ENCODE data around the gene CXCR3. TPM values are rescaled to one million over a fixed set of nuclear protein-coding genes. Genes with fewer than 3 reads are reported as not detected.
"Not testable (repeated sequence)": the region's sequence is repeated elsewhere in the genome, so short reads cannot be mapped to it uniquely, and the experiment has no call there.

Gene CXCR3
- total RNA-seq, 2 experiments from 2014 or later: 19.5 to 22.0 TPM

DNA sequence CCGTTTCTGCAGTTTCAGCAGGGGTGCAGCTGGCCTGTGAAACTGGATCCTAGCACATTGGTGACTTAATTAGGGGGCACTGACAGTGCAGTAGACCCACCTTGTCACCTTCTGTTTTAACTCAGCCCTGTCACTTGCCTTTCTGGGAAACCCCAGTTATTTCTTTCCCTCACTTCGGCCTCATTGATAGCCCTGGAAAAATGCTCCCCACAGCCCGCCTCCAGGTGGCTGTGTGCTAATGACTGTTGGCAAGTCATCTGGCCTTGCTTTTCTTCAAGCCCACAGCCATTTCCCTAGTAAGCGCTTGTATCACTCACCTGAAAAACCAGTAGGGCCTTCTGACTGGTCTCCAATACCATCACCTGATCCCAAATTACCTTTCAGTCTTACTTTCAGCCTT is 3.3 kb downstream of the CXCR3 start:
- no peaks in the 10 kb centered on the region for H3K9me3 ChIP-seq (ENCODE audit: control insufficient read depth in 1 of 2, insufficient read depth in 1 of 2, low read length in 2 of 2)
- intact Hi-C loops (cut with DNase I, micrococcal nuclease): no loop called here
- Mint-ChIP-seq H3K36me3 (ENCODE audit: low read depth) (peaks cover 56% of the 10 kb centered on the region), H3K27ac (peak overlapping the region; percentile 93), H3K4me1 (ENCODE audit: low read depth) (peaks cover 42% of the 10 kb centered on the region), H3K9me3 (no peaks in the 10 kb centered on the region), H3K4me3 (peak overlapping the region; percentile 51), H3K27me3 (no peaks in the 10 kb centered on the region)
- DNase-seq (peak in 2 of 14 experiments; percentile 6 to 20), ATAC-seq (ENCODE audit: poor library complexity) (no peak)
- H3K27me3 ChIP-seq (ENCODE audit: control insufficient read depth in 1 of 2, insufficient read depth in 2 of 2, low read length in 2 of 2): no peaks in the 10 kb centered on the region
- H3K27ac ChIP-seq (ENCODE audit: low read depth in 1 of 2, low read length in 2 of 2): no peak overlapping the region
- H3K4me3 ChIP-seq (ENCODE audit: low read length): no peak overlapping the region
- CTCF ChIA-PET: no interaction called here
- H3K4me1 ChIP-seq (ENCODE audit: insufficient read depth, low read length): peaks cover 51% of the 10 kb centered on the region
- H3K36me3 ChIP-seq (ENCODE audit: insufficient read depth, low read length): peaks cover 38% of the 10 kb centered on the region
- TF ChIP-seq, protein P1, sequence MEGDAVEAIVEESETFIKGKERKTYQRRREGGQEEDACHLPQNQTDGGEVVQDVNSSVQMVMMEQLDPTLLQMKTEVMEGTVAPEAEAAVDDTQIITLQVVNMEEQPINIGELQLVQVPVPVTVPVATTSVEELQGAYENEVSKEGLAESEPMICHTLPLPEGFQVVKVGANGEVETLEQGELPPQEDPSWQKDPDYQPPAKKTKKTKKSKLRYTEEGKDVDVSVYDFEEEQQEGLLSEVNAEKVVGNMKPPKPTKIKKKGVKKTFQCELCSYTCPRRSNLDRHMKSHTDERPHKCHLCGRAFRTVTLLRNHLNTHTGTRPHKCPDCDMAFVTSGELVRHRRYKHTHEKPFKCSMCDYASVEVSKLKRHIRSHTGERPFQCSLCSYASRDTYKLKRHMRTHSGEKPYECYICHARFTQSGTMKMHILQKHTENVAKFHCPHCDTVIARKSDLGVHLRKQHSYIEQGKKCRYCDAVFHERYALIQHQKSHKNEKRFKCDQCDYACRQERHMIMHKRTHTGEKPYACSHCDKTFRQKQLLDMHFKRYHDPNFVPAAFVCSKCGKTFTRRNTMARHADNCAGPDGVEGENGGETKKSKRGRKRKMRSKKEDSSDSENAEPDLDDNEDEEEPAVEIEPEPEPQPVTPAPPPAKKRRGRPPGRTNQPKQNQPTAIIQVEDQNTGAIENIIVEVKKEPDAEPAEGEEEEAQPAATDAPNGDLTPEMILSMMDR (IDR thresholded peaks at IDR 0.05): no peak
- POLR2A ChIA-PET: no interaction called here

- Mint-ChIP-seq H3K4me3 (no peak overlapping the region), H3K9me3 (no peaks in the 10 kb centered on the region), H3K27me3 (no peaks in the 10 kb centered on the region), H3K36me3 (ENCODE audit: low read depth) (peaks cover 70% of the 10 kb centered on the region), H3K27ac (no peak overlapping the region), H3K4me1 (ENCODE audit: low read depth) (peaks cover 38% of the 10 kb centered on the region)
- no peak for DNase-seq
- Histone ChIP-seq H3K27ac (ENCODE audit: low read depth in 1 of 2, low read length in 2 of 2) (no peak overlapping the region), H3K27me3 (ENCODE audit: control insufficient read depth in 1 of 2, insufficient read depth in 2 of 2, low read length in 2 of 2) (no peaks in the 10 kb centered on the region), H3K4me3 (ENCODE audit: low read length) (no peak overlapping the region), H3K36me3 (ENCODE audit: insufficient read depth, low read length) (peaks cover 49% of the 10 kb centered on the region), H3K4me1 (ENCODE audit: insufficient read depth, low read length) (peaks cover 50% of the 10 kb centered on the region), H3K9me3 (ENCODE audit: control insufficient read depth in 1 of 2, insufficient read depth in 1 of 2, low read length in 2 of 2) (no peaks in the 10 kb centered on the region)
- intact Hi-C loops (cut with DNase I, micrococcal nuclease): no loop called here
- ChIA-PET CTCF (no interaction called here), POLR2A (interaction anchor here (0.7 kb wide), 1 partner anchor 9 kb away, joined by 3 read pairs; no protein-coding TSS in a partner anchor)
- TF ChIP-seq, protein P1 (IDR thresholded peaks at IDR 0.05): no peak
- ATAC-seq (ENCODE audit: poor library complexity): no peak
Observed at GRCh38 chrX:71612256-71612655, 6.1 kb downstream of the CXCR3 start.

- H3K4me3 ChIP-seq (ENCODE audit: low read length); CTCF ChIA-PET; POLR2A ChIA-PET; intact Hi-C loops (cut with DNase I, micrococcal nuclease); H3K4me3 Mint-ChIP-seq; H3K9me3 Mint-ChIP-seq; H3K27ac Mint-ChIP-seq; ATAC-seq (ENCODE audit: poor library complexity); H3K27me3 ChIP-seq (ENCODE audit: control insufficient read depth in 1 of 2, insufficient read depth in 2 of 2, low read length in 2 of 2); H3K9me3 ChIP-seq (ENCODE audit: control insufficient read depth in 1 of 2, insufficient read depth in 1 of 2, low read length in 2 of 2); H3K27me3 Mint-ChIP-seq; DNase-seq; H3K27ac ChIP-seq (ENCODE audit: low read depth in 1 of 2, low read length in 2 of 2): not testable (repeated sequence)
- H3K4me1 Mint-ChIP-seq (ENCODE audit: low read depth): peaks cover 43% of the 10 kb centered on the region
- H3K36me3 Mint-ChIP-seq (ENCODE audit: low read depth): peaks cover 72% of the 10 kb centered on the region
- Histone ChIP-seq H3K4me1 (ENCODE audit: insufficient read depth, low read length) (peaks cover 53% of the 10 kb centered on the region), H3K36me3 (ENCODE audit: insufficient read depth, low read length) (peaks cover 45% of the 10 kb centered on the region)
Observed at GRCh38 chrX:71611736-71612135, 6.6 kb downstream of the CXCR3 start.
